HG03095 (cell line): ENCODE measurements around the gene MED29.

Experiments
- ATAC-seq: cut with Tn5 transposase; IDR thresholded peaks from one replicate; pipeline ENCODE4 v1.9.1; 2021; ENCODE audit warnings: moderate library complexity; ENCODE audit not compliant: unreplicated experiment

The MED29 gene

GRCh38 chr19:39390751-39391437 lies at the start of gene MED29, which contains the start of gene PAF1:
MED29 (plus strand) TSS chr19:39391378; CDS start chr19:39391423, 45 bp downstream.
PAF1 (minus strand) TSS chr19:39391106; CDS start chr19:39390864, 242 bp downstream.
- ATAC-seq: peak; percentile 74

- ATAC-seq: peak; percentile 81
Measured at GRCh38 chr19:39341719-39342604, 49.2 kb upstream of the MED29 start, which contains the start of gene SAMD4B. SAMD4B (plus strand) TSS chr19:39342421; CDS start chr19:39356894, 14,473 bp downstream.

GRCh38 chr19:39342647-39343305 lies 48.4 kb upstream of the MED29 start:
- no peak for ATAC-seq

- ATAC-seq: no peak
Measured at GRCh38 chr19:39345956-39346355, 45.2 kb upstream of the MED29 start.

GRCh38 chr19:39347332-39348164 lies 43.6 kb upstream of the MED29 start:
- ATAC-seq: no peak

- ATAC-seq: no peak
Measured at GRCh38 chr19:39349326-39349725, 41.9 kb upstream of the MED29 start.

GRCh38 chr19:39350156-39350555 lies 41.0 kb upstream of the MED29 start:
- no peak for ATAC-seq

GRCh38 chr19:39351537-39352064 lies 39.6 kb upstream of the MED29 start:
- no peak for ATAC-seq

GRCh38 chr19:39352381-39353255 lies 38.6 kb upstream of the MED29 start:
- ATAC-seq: no peak

- no peak for ATAC-seq
Measured at GRCh38 chr19:39355253-39355652, 35.9 kb upstream of the MED29 start.

GRCh38 chr19:39356073-39356472 lies 35.1 kb upstream of the MED29 start:
- ATAC-seq: no peak

GRCh38 chr19:39356647-39357046 lies 34.5 kb upstream of the MED29 start:
- ATAC-seq: no peak

GRCh38 chr19:39359026-39359425 lies 32.2 kb upstream of the MED29 start:
- no peak for ATAC-seq

GRCh38 chr19:39360599-39360998 lies 30.6 kb upstream of the MED29 start:
- no peak for ATAC-seq

GRCh38 chr19:39362682-39363657 lies 28.2 kb upstream of the MED29 start:
- ATAC-seq: no peak

- ATAC-seq: no peak
Measured at GRCh38 chr19:39363901-39364457, 27.2 kb upstream of the MED29 start.

GRCh38 chr19:39365531-39365930 lies 25.6 kb upstream of the MED29 start:
- ATAC-seq: no peak

GRCh38 chr19:39369200-39369599 lies 22.0 kb upstream of the MED29 start:
- ATAC-seq: no peak
